IMR-90 (cell line): Measurements from ENCODE around the gene UNC13A. TPM values are rescaled to one million over a fixed set of nuclear protein-coding genes. Genes with fewer than 3 reads are reported as not detected.

ENCODE experiments used
- ATAC-seq: fragments of 200-7000 bp; cut with Tn5 transposase; 2 replicates; pipeline ENCODE4 v1.9.1; 2020; ENCODE audit warnings: low read depth, mild to moderate bottlenecking, moderate library complexity
- BruUV-seq: library from RNA; stranded (reverse); fragments of 400-500 nt; replicated peaks from 2 replicates; lab custom pipeline; 2021; lab: Mats Ljungman, UMichigan
- CTCF ChIA-PET: fragments of 300-600 bp; formaldehyde crosslinking; extraction: SDS; loops from one replicate; lab custom pipeline; 2021; ENCODE audit warnings: antibody characterized with exemption; lab: Yijun Ruan, JAX
- POLR2A ChIA-PET: fragments of 300-600 bp; sonication (Branson Sonifier 250); formaldehyde crosslinking; loops from one replicate; lab custom pipeline; 2022; ENCODE audit warnings: antibody characterized with exemption; ENCODE audit not compliant: unreplicated experiment; lab: Charles Lee
- DNase-seq: peaks from one replicate; pipeline ENCODE4 v3.0.0; 2013
- H2AFZ ChIP-seq: replicated peaks from 2 replicates; pipeline ENCODE3; 2013; ENCODE audit warnings: low read length, mild to moderate bottlenecking; ENCODE audit not compliant: poor library complexity
- H2AK5ac ChIP-seq: 2 replicates; pipeline ENCODE4 v1.6.1; 2013; ENCODE audit warnings: low read depth, low read length, inconsistent platforms
- H2AK9ac ChIP-seq: replicated peaks from 2 replicates; pipeline ENCODE3; 2013; ENCODE audit warnings: mild to moderate bottlenecking, low read depth, low read length, moderate library complexity; ENCODE audit not compliant: poor library complexity
- H2BK120ac ChIP-seq: 2 replicates; pipeline ENCODE4 v1.6.1; 2013; ENCODE audit warnings: low read depth, low read length, inconsistent platforms
- H2BK15ac ChIP-seq: 3 replicates; pipeline ENCODE4 v1.6.1; 2013; ENCODE audit warnings: low read depth, low read length, inconsistent platforms
- H2BK20ac ChIP-seq: 2 replicates; pipeline ENCODE4 v1.6.1; 2013; ENCODE audit warnings: low read depth, mild to moderate bottlenecking, inconsistent platforms, low read length, moderate library complexity
- H2BK5ac ChIP-seq: 2 replicates; pipeline ENCODE4 v1.6.1; 2013; ENCODE audit warnings: mild to moderate bottlenecking, low read depth, low read length, inconsistent platforms; ENCODE audit not compliant: poor library complexity, severe bottlenecking
- H3K14ac ChIP-seq: replicated peaks from 2 replicates; pipeline ENCODE4 v1.6.1; 2013; ENCODE audit warnings: low read depth, low read length, inconsistent platforms
- H3K18ac ChIP-seq: 2 replicates; pipeline ENCODE4 v1.6.1; 2013; ENCODE audit warnings: low read depth, low read length, control low read depth
- H3K23ac ChIP-seq: 2 replicates; pipeline ENCODE4 v1.6.1; 2013; ENCODE audit warnings: low read depth, low read length, inconsistent platforms
- H3K27ac ChIP-seq: 2 replicates; pipeline ENCODE4 v1.5.1; 2013; ENCODE audit warnings: mild to moderate bottlenecking, control low read depth, low read length; ENCODE audit not compliant: insufficient read depth
- H3K27me3 ChIP-seq: 2 replicates; pipeline ENCODE4 v1.6.1; 2013; ENCODE audit warnings: low read length; ENCODE audit not compliant: control insufficient read depth, insufficient read depth
- H3K36me3 ChIP-seq: 2 replicates; pipeline ENCODE4 v1.6.1; 2013; ENCODE audit warnings: low read length, mixed read lengths; ENCODE audit not compliant: control insufficient read depth, insufficient read depth
- H3K4ac ChIP-seq: 2 replicates; pipeline ENCODE4 v1.6.1; 2013; ENCODE audit warnings: low read depth, low read length, inconsistent platforms
- H3K4me1 ChIP-seq: 2 replicates; pipeline ENCODE4 v1.6.1; 2013; ENCODE audit warnings: low read length, mixed read lengths; ENCODE audit not compliant: control insufficient read depth, insufficient read depth
- H3K4me2 ChIP-seq: 2 replicates; pipeline ENCODE4 v1.6.1; 2013; ENCODE audit warnings: low read depth, mild to moderate bottlenecking, control low read depth, low read length, moderate library complexity
- H3K4me3 ChIP-seq: 2 replicates; pipeline ENCODE4 v1.5.1; 2013; ENCODE audit warnings: low read depth, mild to moderate bottlenecking, control low read depth, low read length, moderate library complexity; ENCODE audit not compliant: insufficient read depth
- H3K56ac ChIP-seq: 2 replicates; pipeline ENCODE4 v1.6.1; 2013; ENCODE audit warnings: low read length, inconsistent platforms; ENCODE audit not compliant: insufficient read depth; ENCODE audit errors: extremely low read depth
- H3K79me1 ChIP-seq, 2 experiments: 2 replicates each; pipeline ENCODE4 v1.6.1; 2013; ENCODE audit warnings: low read length in 2 of 2, inconsistent platforms in 1 of 2, low read depth in 1 of 2
- H3K9ac ChIP-seq: 2 replicates; pipeline ENCODE4 v1.6.1; 2013; ENCODE audit warnings: low read depth, low read length, control low read depth
- H3K9me1 ChIP-seq: 2 replicates; pipeline ENCODE4 v1.6.1; 2013; ENCODE audit warnings: low read length, inconsistent platforms; ENCODE audit not compliant: insufficient read depth
- H3K9me3 ChIP-seq: 2 replicates; pipeline ENCODE4 v1.6.1; 2013; ENCODE audit warnings: low read length; ENCODE audit not compliant: control insufficient read depth, insufficient read depth
- H4K20me1 ChIP-seq: 2 replicates; pipeline ENCODE4 v1.6.1; 2013; ENCODE audit warnings: low read length, inconsistent platforms; ENCODE audit not compliant: insufficient read depth
- H4K5ac ChIP-seq: 2 replicates; pipeline ENCODE4 v1.6.1; 2013; ENCODE audit warnings: mild to moderate bottlenecking, low read depth, low read length, control low read depth
- H4K8ac ChIP-seq, 2 experiments: 2 replicates each; pipeline ENCODE4 v1.6.1; 2013; ENCODE audit warnings: low read depth in 2 of 2, low read length in 2 of 2, control low read depth in 1 of 2, inconsistent platforms in 1 of 2
- H4K91ac ChIP-seq: 2 replicates; pipeline ENCODE4 v1.6.1; 2013; ENCODE audit warnings: low read depth, low read length, inconsistent platforms; ENCODE audit not compliant: insufficient read depth
- BHLHE40 ChIP-seq: fragments of 150-350 bp; IDR thresholded peaks from 2 replicates; pipeline ENCODE4 v1.6.1; 2016; ENCODE audit warnings: mild to moderate bottlenecking, low read depth, low read length
- CEBPB ChIP-seq: IDR thresholded peaks from 2 replicates; pipeline ENCODE4 v1.6.1; 2012; ENCODE audit warnings: low read depth, low read length, improper control_type of control experiment
- CHD1 ChIP-seq: IDR thresholded peaks from 2 replicates; pipeline ENCODE4 v1.6.1; 2012; ENCODE audit warnings: low read depth, low read length, improper control_type of control experiment
- FOS ChIP-seq: fragments of 150-350 bp; IDR thresholded peaks from 2 replicates; pipeline ENCODE4 v1.6.1; 2016; ENCODE audit warnings: low read depth, low read length
- MAFK ChIP-seq: IDR thresholded peaks from 2 replicates; pipeline ENCODE4 v1.6.1; 2012; ENCODE audit warnings: low read depth, low read length, improper control_type of control experiment
- MAZ ChIP-seq: IDR thresholded peaks from 2 replicates; pipeline ENCODE4 v1.6.1; 2012; ENCODE audit warnings: low read depth, mild to moderate bottlenecking, low read length, improper control_type of control experiment, moderate library complexity, borderline replicate concordance
- MXI1 ChIP-seq: IDR thresholded peaks from 2 replicates; pipeline ENCODE4 v1.6.1; 2012; ENCODE audit warnings: low read depth, mild to moderate bottlenecking, low read length, moderate library complexity, borderline replicate concordance
- NFE2L2 ChIP-seq: fragments of 150-350 bp; IDR thresholded peaks from 2 replicates; pipeline ENCODE4 v1.6.1; 2016; ENCODE audit warnings: low read depth, mild to moderate bottlenecking, low read length
- POLR2A ChIP-seq: IDR thresholded peaks from 2 replicates; pipeline ENCODE4 v1.6.1; 2012; ENCODE audit warnings: mild to moderate bottlenecking, low read depth, low read length
- RAD21 ChIP-seq: IDR thresholded peaks from 2 replicates; pipeline ENCODE4 v1.6.1; 2012; ENCODE audit warnings: low read length, improper control_type of control experiment
- RCOR1 ChIP-seq: IDR thresholded peaks from 2 replicates; pipeline ENCODE4 v1.6.1; 2012; ENCODE audit warnings: mild to moderate bottlenecking, low read length, improper control_type of control experiment; ENCODE audit not compliant: insufficient replicate concordance
- RFX5 ChIP-seq: IDR thresholded peaks from 2 replicates; pipeline ENCODE4 v1.8.0; 2012; ENCODE audit warnings: low read depth, mild to moderate bottlenecking, low read length, moderate library complexity
- SMC3 ChIP-seq: fragments of 150-350 bp; IDR thresholded peaks from 2 replicates; pipeline ENCODE4 v1.6.1; 2016; ENCODE audit warnings: low read depth, mild to moderate bottlenecking, antibody characterized with exemption, low read length, moderate library complexity
- WGBS, 2 experiments: methylation state at CpG; one replicate each; pipeline versions ENCODE4 v1.1.5 to v1.1.7; 2013; ENCODE audit warnings: missing lambda C conversion rate in 2 of 2; ENCODE audit not compliant: insufficient read length in 1 of 2; ENCODE audit errors: extremely low coverage in 2 of 2; 5-methylcytosine and 5-hydroxymethylcytosine counted together
- dilution Hi-C: fragments of 300-500 bp; cut with HindIII; formaldehyde crosslinking; loops from one replicate; pipeline ENCODE4 v1.14.3; 2018; ENCODE audit warnings: low sequenced_read_pairs; ENCODE audit not compliant: unreplicated experiment
- in situ Hi-C: fragments of 300-500 bp; cut with MboI; formaldehyde crosslinking; loops from 3 replicates; pipeline ENCODE4 v1.14.3; 2019; ENCODE audit warnings: low sequenced_read_pairs, inconsistent platforms, mixed read lengths
- intact Hi-C: fragments of 100-400 bp; cut with micrococcal nuclease; formaldehyde crosslinking; loops from 2 replicates; pipeline ENCODE4 v1.10.0; 2022
- polyA plus RNA-seq, 3 experiments: library from polyadenylated mRNA; depleted of rRNA; stranded (reverse); fragments of >200 nt; gene quantifications; 2 replicates each; pipeline ENCODE4 v1.2.3, GENCODE V29; 2012; ENCODE audit warnings: low replicate concordance in 1 of 3
- total RNA-seq: library from RNA; depleted of rRNA; stranded (reverse); fragments of >200 nt; gene quantifications from 2 replicates; pipeline ENCODE4 v1.2.3, GENCODE V29; 2012
- TF ChIP-seq, protein P1 (sequence below): fragments of 150-350 bp; IDR thresholded peaks from 2 replicates; pipeline ENCODE4 v1.6.1; 2017; ENCODE audit warnings: mild to moderate bottlenecking, antibody characterized with exemption, low read length, low read depth
- TF ChIP-seq, protein P2 (sequence below): conservative IDR thresholded peaks from 2 replicates; pipeline ENCODE4 v1.5.1; 2012; ENCODE audit warnings: mild to moderate bottlenecking, low read depth, low read length, improper control_type of control experiment
- TF ChIP-seq, protein P3 (sequence below): fragments of 150-350 bp; IDR thresholded peaks from 2 replicates; pipeline ENCODE4 v1.6.1; 2016; ENCODE audit warnings: low read depth, mild to moderate bottlenecking, low read length, moderate library complexity, borderline replicate concordance

The UNC13A gene
- total and polyA plus RNA-seq, 2 of the 4 experiments (the other 2 are of a cell fraction): 0.18 to 0.22 TPM

DNA sequence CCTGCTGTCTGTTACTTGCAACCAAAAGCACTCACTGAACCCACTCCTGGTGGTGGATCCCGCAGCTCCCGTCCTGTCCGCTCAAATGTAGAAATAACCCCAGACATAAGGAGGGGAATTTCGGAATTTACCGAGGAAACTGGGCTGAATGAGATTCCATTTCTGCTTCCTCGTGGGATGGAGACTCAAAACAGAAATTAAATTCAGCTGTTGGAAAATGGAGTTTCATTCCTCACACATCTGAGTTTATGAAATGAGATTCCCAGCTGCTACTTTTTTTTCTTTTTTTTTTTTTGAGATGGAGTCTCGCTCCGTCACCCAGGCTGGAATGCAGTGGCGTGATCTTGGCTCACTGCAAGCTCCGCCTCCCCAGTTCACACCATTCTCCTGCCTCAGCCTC, 88.4 kb downstream of the UNC13A start:
- no peaks in the 10 kb centered on the region for H4K20me1 ChIP-seq
- no peak overlapping the region for H2BK120ac ChIP-seq
- BruUV-seq: no TSS peak
- no peak overlapping the region for H3K14ac ChIP-seq
- DNase-seq: no peak
- ChIA-PET CTCF (no interaction called here), POLR2A (no interaction called here)
- no peaks in the 10 kb centered on the region for H3K36me3 ChIP-seq
- H2BK15ac ChIP-seq: no peak overlapping the region
- H3K27ac ChIP-seq: no peak overlapping the region
- peaks cover 33% of the 10 kb centered on the region for H3K27me3 ChIP-seq
- no peak overlapping the region for H3K4ac ChIP-seq
- H3K4me2 ChIP-seq: no peak overlapping the region
- H3K9me3 ChIP-seq: no peaks in the 10 kb centered on the region
- no peak overlapping the region for H4K8ac ChIP-seq
- no peak for ATAC-seq
- no peak overlapping the region for H4K5ac ChIP-seq
- intact Hi-C loops: no loop called here
- H2BK20ac ChIP-seq: no peak overlapping the region
- H2AFZ ChIP-seq: no peak overlapping the region
- no peaks in the 10 kb centered on the region for H3K79me1 ChIP-seq
- H3K56ac ChIP-seq: no peak overlapping the region
- H3K4me3 ChIP-seq: no peak overlapping the region
- no peaks in the 10 kb centered on the region for H3K9me1 ChIP-seq
- no CpG with 5 or more reads among the region's 10 CpGs for WGBS, 2 experiments
- H2BK5ac ChIP-seq: no peak overlapping the region
- no peak overlapping the region for H2AK5ac ChIP-seq
- dilution Hi-C loops: no loop called here
- H3K23ac ChIP-seq: no peak overlapping the region
- no peaks in the 10 kb centered on the region for H3K4me1 ChIP-seq
- TF ChIP-seq, protein P1, sequence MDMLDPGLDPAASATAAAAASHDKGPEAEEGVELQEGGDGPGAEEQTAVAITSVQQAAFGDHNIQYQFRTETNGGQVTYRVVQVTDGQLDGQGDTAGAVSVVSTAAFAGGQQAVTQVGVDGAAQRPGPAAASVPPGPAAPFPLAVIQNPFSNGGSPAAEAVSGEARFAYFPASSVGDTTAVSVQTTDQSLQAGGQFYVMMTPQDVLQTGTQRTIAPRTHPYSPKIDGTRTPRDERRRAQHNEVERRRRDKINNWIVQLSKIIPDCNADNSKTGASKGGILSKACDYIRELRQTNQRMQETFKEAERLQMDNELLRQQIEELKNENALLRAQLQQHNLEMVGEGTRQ: no peak
- TF ChIP-seq BHLHE40: no peak
- TF ChIP-seq, protein P2, sequence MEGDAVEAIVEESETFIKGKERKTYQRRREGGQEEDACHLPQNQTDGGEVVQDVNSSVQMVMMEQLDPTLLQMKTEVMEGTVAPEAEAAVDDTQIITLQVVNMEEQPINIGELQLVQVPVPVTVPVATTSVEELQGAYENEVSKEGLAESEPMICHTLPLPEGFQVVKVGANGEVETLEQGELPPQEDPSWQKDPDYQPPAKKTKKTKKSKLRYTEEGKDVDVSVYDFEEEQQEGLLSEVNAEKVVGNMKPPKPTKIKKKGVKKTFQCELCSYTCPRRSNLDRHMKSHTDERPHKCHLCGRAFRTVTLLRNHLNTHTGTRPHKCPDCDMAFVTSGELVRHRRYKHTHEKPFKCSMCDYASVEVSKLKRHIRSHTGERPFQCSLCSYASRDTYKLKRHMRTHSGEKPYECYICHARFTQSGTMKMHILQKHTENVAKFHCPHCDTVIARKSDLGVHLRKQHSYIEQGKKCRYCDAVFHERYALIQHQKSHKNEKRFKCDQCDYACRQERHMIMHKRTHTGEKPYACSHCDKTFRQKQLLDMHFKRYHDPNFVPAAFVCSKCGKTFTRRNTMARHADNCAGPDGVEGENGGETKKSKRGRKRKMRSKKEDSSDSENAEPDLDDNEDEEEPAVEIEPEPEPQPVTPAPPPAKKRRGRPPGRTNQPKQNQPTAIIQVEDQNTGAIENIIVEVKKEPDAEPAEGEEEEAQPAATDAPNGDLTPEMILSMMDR: no peak
- TF ChIP-seq MAZ: no peak
- no peak for TF ChIP-seq RCOR1
- no peak for TF ChIP-seq SMC3
- TF ChIP-seq MXI1: no peak
- TF ChIP-seq CHD1: no peak
- no peak for TF ChIP-seq MAFK
- TF ChIP-seq NFE2L2: no peak
- TF ChIP-seq POLR2A: no peak
- TF ChIP-seq RFX5: no peak
- no peak for TF ChIP-seq CEBPB
- TF ChIP-seq RAD21: no peak
- TF ChIP-seq, protein P3, sequence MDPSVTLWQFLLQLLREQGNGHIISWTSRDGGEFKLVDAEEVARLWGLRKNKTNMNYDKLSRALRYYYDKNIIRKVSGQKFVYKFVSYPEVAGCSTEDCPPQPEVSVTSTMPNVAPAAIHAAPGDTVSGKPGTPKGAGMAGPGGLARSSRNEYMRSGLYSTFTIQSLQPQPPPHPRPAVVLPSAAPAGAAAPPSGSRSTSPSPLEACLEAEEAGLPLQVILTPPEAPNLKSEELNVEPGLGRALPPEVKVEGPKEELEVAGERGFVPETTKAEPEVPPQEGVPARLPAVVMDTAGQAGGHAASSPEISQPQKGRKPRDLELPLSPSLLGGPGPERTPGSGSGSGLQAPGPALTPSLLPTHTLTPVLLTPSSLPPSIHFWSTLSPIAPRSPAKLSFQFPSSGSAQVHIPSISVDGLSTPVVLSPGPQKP: no peak
- no peak for TF ChIP-seq FOS
- H4K91ac ChIP-seq: no peak overlapping the region
- in situ Hi-C loops: no loop called here
- no peak overlapping the region for H3K18ac ChIP-seq
- H2AK9ac ChIP-seq: no peak overlapping the region
- H3K9ac ChIP-seq: no peak overlapping the region
